Nephron (organoid): ENCODE data around the gene SRRM3.

Experiments used
- H3K27ac Mint-ChIP-seq, 3 experiments: 2 replicates each; pipeline ENCODE4 v1.8.0; 2020; ENCODE audit warnings: mixed read lengths in 3 of 3, mild to moderate bottlenecking in 2 of 3, moderate library complexity in 1 of 3
- H3K27me3 Mint-ChIP-seq: 2 replicates; pipeline ENCODE4 v1.8.0; 2021; ENCODE audit warnings: low read depth, mild to moderate bottlenecking, moderate library complexity, mixed read lengths
- H3K36me3 Mint-ChIP-seq: 2 replicates; pipeline ENCODE4 v1.8.0; 2020; ENCODE audit warnings: low read depth, mixed read lengths
- H3K4me1 Mint-ChIP-seq: 2 replicates; pipeline ENCODE4 v1.8.0; 2020; ENCODE audit warnings: mixed read lengths
- H3K4me3 Mint-ChIP-seq, 3 experiments: 2 replicates each; pipeline ENCODE4 v1.8.0; 2020; ENCODE audit warnings: mild to moderate bottlenecking in 3 of 3, mixed read lengths in 3 of 3, moderate library complexity in 2 of 3
- H3K9me3 Mint-ChIP-seq: 2 replicates; pipeline ENCODE4 v1.8.0; 2020; ENCODE audit warnings: mixed read lengths
- CTCF ChIP-seq, 3 experiments: fragments of 200-600 bp; sonication (generic); IDR thresholded peaks; one replicate each; pipeline ENCODE4 v1.5.0; 2021; ENCODE audit warnings: antibody characterized with exemption in 3 of 3; ENCODE audit not compliant: unreplicated experiment in 3 of 3

SRRM3 gene

DNA sequence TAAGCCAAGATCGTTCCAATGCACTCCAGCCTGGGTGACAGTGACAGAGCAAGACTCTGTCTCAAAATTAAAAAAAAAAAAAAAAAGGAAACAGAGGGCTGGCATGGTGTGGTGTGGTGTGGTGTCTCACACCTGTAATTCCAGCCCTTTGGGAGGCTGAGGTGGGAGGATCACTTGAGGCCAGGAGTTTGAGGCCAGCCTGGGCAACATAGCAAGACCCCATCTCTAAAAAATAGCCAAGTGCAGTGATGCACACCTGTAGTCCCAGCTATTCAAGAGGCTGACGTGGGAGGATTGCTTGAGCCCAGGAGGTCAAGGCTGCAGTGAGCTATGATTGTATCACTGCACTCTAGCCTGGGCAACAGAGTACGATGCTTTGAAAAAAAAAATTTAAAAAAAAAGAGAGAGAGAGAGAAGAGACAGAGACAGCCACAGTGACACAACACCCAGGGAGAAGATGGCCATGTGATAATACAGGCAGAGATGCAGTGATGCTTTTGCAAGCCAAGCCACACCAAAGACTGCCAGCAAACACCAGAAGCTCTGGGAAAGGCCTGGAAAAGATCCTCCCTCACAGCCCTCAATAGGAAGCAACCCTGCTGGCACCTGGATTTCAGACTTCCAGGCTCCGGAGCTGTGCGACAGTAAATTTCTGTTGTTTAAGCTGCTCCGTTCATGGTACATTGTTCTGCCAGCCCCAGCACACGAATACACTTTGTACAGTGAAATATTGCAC is 19.3 kb upstream of the SRRM3 start:
- no peaks in the 10 kb centered on the region for H3K9me3 Mint-ChIP-seq
- no peak for TF ChIP-seq CTCF (IDR thresholded peaks at IDR 0.05; ENCODE audit: unreplicated experiment in 3 of 3)
- no peaks in the 10 kb centered on the region for H3K36me3 Mint-ChIP-seq
- H3K27ac Mint-ChIP-seq: no peak overlapping the region
- peaks cover 5% of the 10 kb centered on the region for H3K4me1 Mint-ChIP-seq
- H3K27me3 Mint-ChIP-seq: peaks cover 14% of the 10 kb centered on the region
- no peak overlapping the region for H3K4me3 Mint-ChIP-seq

GRCh38 chr7:76185187-76185896 is 16.4 kb upstream of the SRRM3 start:
- Mint-ChIP-seq H3K27ac (no peak overlapping the region), H3K9me3 (no peaks in the 10 kb centered on the region), H3K27me3 (peaks cover 5% of the 10 kb centered on the region), H3K36me3 (no peaks in the 10 kb centered on the region), H3K4me3 (no peak overlapping the region), H3K4me1 (no peaks in the 10 kb centered on the region)
- no peak for TF ChIP-seq CTCF (IDR thresholded peaks at IDR 0.05; ENCODE audit: unreplicated experiment in 3 of 3)

- H3K9me3 Mint-ChIP-seq: no peaks in the 10 kb centered on the region
- H3K4me3 Mint-ChIP-seq: no peak overlapping the region
- H3K27ac Mint-ChIP-seq: no peak overlapping the region
- H3K4me1 Mint-ChIP-seq: no peaks in the 10 kb centered on the region
- TF ChIP-seq CTCF (IDR thresholded peaks at IDR 0.05; ENCODE audit: unreplicated experiment in 3 of 3): no peak
- peaks cover 5% of the 10 kb centered on the region for H3K27me3 Mint-ChIP-seq
- no peaks in the 10 kb centered on the region for H3K36me3 Mint-ChIP-seq
Measured at GRCh38 chr7:76187272-76187671, 14.4 kb upstream of the SRRM3 start.

DNA sequence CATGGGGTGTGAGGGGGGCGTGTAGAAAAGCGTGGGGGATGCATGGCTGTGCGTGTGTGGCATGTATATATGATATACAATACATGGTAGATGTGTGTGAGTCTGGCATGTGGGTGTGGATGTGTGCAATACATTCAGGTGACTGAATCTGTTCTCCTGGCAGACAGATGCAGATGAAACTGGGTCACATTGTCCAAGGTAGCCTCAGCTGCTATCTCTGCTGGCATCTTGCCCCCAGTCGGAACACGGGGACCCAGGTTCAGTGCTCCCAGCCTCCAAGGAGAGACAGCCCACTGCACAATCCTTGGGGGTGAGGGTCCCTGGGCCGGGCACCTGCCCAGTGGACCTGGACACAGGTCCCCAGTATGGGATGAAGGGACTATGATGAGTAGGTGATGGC is 12.4 kb upstream of the SRRM3 start:
- no peaks in the 10 kb centered on the region for H3K36me3 Mint-ChIP-seq
- H3K27ac Mint-ChIP-seq: no peak overlapping the region
- no peaks in the 10 kb centered on the region for H3K27me3 Mint-ChIP-seq
- no peaks in the 10 kb centered on the region for H3K9me3 Mint-ChIP-seq
- no peaks in the 10 kb centered on the region for H3K4me1 Mint-ChIP-seq
- H3K4me3 Mint-ChIP-seq: no peak overlapping the region
- no peak for TF ChIP-seq CTCF (IDR thresholded peaks at IDR 0.05; ENCODE audit: unreplicated experiment in 3 of 3)

DNA sequence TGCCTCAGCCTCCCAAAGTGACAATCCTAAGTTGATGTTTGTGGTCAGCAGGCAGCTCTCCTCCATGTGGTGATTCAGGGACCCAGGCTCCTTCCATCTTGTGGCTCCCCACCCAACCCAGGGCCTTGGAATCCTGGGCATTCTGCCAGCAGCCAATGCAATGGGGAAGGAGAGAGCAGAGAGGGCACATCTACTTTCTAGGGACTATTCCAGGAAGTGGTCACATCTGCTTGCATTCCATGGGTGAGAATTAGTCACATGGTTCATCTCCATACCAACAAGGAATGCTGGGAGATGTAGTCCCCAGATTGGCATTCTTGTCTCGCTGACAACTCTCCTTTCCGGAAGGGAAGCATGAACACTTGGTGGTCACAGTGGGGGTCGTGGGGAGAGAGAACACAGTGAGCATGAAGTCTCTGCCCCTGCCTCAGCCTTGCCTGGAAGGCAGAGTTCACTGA is 9.9 kb upstream of the SRRM3 start:
- Mint-ChIP-seq H3K4me3 (no peak overlapping the region), H3K4me1 (no peaks in the 10 kb centered on the region), H3K27ac (no peak overlapping the region), H3K9me3 (no peaks in the 10 kb centered on the region), H3K36me3 (no peaks in the 10 kb centered on the region), H3K27me3 (peaks cover 5% of the 10 kb centered on the region)
- no peak for TF ChIP-seq CTCF (IDR thresholded peaks at IDR 0.05; ENCODE audit: unreplicated experiment in 3 of 3)
